A549 (cell line): ENCODE results near the gene SLC2A13. TPM values are rescaled to one million over a fixed set of nuclear protein-coding genes. Genes with fewer than 3 reads are reported as not detected.

Experiments
- ATAC-seq, 2 experiments: fragments of 200-7000 bp in 1 of 2; fragments of >200 bp in 1 of 2; cut with Nextera tagmentation in 1 of 2; cut with Tn5 transposase in 1 of 2; 3 replicates each; pipeline versions ENCODE4 v1.8.0 to v1.9.1; 2018 to 2020; ENCODE audit warnings: mild to moderate bottlenecking in 1 of 2, moderate library complexity in 1 of 2
- CTCF ChIA-PET: fragments of 300-600 bp; sonication (Branson Sonifier 250); formaldehyde crosslinking; extraction: SDS; loops from one replicate; lab custom pipeline; 2021; ENCODE audit warnings: antibody characterized with exemption, inconsistent platforms; lab: Yijun Ruan, JAX
- POLR2A ChIA-PET: fragments of 350-600 bp; formaldehyde crosslinking; extraction: SDS; loops from one replicate; lab custom pipeline; 2021; ENCODE audit warnings: antibody characterized with exemption, inconsistent platforms; lab: Yijun Ruan, JAX
- DNase-seq, 2 experiments: peaks; one replicate each; pipeline versions ENCODE4 v3.0.0 to v3.0.0-alpha.2; 2011 to 2016; ENCODE audit warnings: low read depth in 1 of 2, low spot score in 1 of 2
- FAIRE-seq: peaks from 2 replicates; lab custom pipeline; 2011; peaks lifted over from hg19 to GRCh38; lab: Jason Lieb, UNC
- H3K27ac ChIP-seq, 2 experiments: fragments of >200 bp; sonication (Bioruptor Twin); formaldehyde crosslinking; 3 replicates each; pipeline ENCODE4 v1.5.1; 2016 to 2017
- H3K4me1 ChIP-seq: fragments of >200 bp; sonication (Bioruptor Twin); formaldehyde crosslinking; 3 replicates; pipeline ENCODE4 v1.6.1; 2016
- H3K4me2 ChIP-seq: fragments of >200 bp; sonication (Bioruptor Twin); formaldehyde crosslinking; 3 replicates; pipeline ENCODE4 v1.6.1; 2016
- H3K4me3 ChIP-seq: fragments of >200 bp; sonication (Bioruptor Twin); formaldehyde crosslinking; 3 replicates; pipeline ENCODE4 v1.5.1; 2016
- H3K9me3 ChIP-seq: fragments of >200 bp; sonication (Bioruptor Twin); formaldehyde crosslinking; 3 replicates; pipeline ENCODE4 v1.6.1; 2016
- BHLHE40 ChIP-seq: IDR thresholded peaks from 2 replicates; pipeline ENCODE4 v1.6.1; 2012; ENCODE audit warnings: low read depth, low read length, inconsistent platforms
- CBX8 ChIP-seq: fragments of 200-600 bp; sonication (generic); IDR thresholded peaks from 2 replicates; pipeline ENCODE4 v1.6.1; 2016
- CHD2 ChIP-seq: fragments of 150-350 bp; IDR thresholded peaks from 2 replicates; pipeline ENCODE4 v1.6.1; 2014; ENCODE audit warnings: low read length; ENCODE audit not compliant: partially characterized antibody
- CHD4 ChIP-seq: fragments of 200-600 bp; sonication (generic); IDR thresholded peaks from 2 replicates; pipeline ENCODE4 v1.6.1; 2016; ENCODE audit warnings: antibody characterized with exemption, mild to moderate bottlenecking, borderline replicate concordance
- FOSL2 ChIP-seq, 2 experiments: fragments of 450-650 bp in 1 of 2; fragments of >200 bp in 1 of 2; sonication (Bioruptor Twin) in 1 of 2; formaldehyde crosslinking; IDR thresholded peaks; 2 replicates each; pipeline versions ENCODE4 v1.5.0 to v1.6.1; 2016 to 2020; ENCODE audit warnings: mild to moderate bottlenecking in 1 of 2, moderate library complexity in 1 of 2
- HOXA7 ChIP-seq: fragments of 250-450 bp; sonication (Bioruptor Pico); IDR thresholded peaks from 2 replicates; pipeline ENCODE4 v1.5.0; 2020; ENCODE audit warnings: mild to moderate bottlenecking, moderate library complexity
- JUN ChIP-seq, 2 experiments: fragments of >200 bp; sonication (Bioruptor Twin); formaldehyde crosslinking; IDR thresholded peaks; 2 replicates in 1 of 2; 3 replicates in 1 of 2; pipeline ENCODE4 v1.6.1; 2016 to 2017
- JUNB ChIP-seq: fragments of >200 bp; sonication (Bioruptor Twin); formaldehyde crosslinking; IDR thresholded peaks from 2 replicates; pipeline ENCODE4 v1.6.1; 2016
- MAFK ChIP-seq: fragments of 450-650 bp; IDR thresholded peaks from 2 replicates; pipeline ENCODE4 v1.6.1; 2014; ENCODE audit not compliant: partially characterized antibody
- MAZ ChIP-seq: fragments of 150-350 bp; IDR thresholded peaks from 2 replicates; pipeline ENCODE4 v1.6.1; 2014; ENCODE audit warnings: antibody characterized with exemption, low read depth, low read length, borderline replicate concordance
- NFE2L2 ChIP-seq: fragments of 150-350 bp; conservative IDR thresholded peaks from 2 replicates; pipeline ENCODE4 v1.6.1; 2014; ENCODE audit warnings: low read length
- PHF8 ChIP-seq: fragments of 200-600 bp; sonication (generic); IDR thresholded peaks from 2 replicates; pipeline ENCODE4 v1.6.1; 2016; ENCODE audit warnings: low read depth, mild to moderate bottlenecking, antibody characterized with exemption, moderate library complexity, borderline replicate concordance
- POLR2AphosphoS2 ChIP-seq: conservative IDR thresholded peaks from 2 replicates; pipeline ENCODE4 v1.6.1; 2012; ENCODE audit warnings: low read length, improper control_type of control experiment, inconsistent platforms
- RAD21 ChIP-seq, 2 experiments: fragments of >200 bp in 1 of 2; sonication (Bioruptor Twin) in 1 of 2; formaldehyde crosslinking in 1 of 2; IDR thresholded peaks in 1 of 2; conservative IDR thresholded peaks in 1 of 2; 2 replicates in 1 of 2; 3 replicates in 1 of 2; pipeline ENCODE4 v1.6.1; 2012 to 2018; ENCODE audit warnings: inconsistent platforms in 1 of 2
- SREBF2 ChIP-seq: fragments of 450-650 bp; IDR thresholded peaks from 2 replicates; pipeline ENCODE4 v1.6.1; 2014; ENCODE audit warnings: mild to moderate bottlenecking, moderate library complexity
- TFCP2L1 ChIP-seq: fragments of 250-450 bp; sonication (Bioruptor Pico); IDR thresholded peaks from 2 replicates; pipeline ENCODE4 v1.5.0; 2021; ENCODE audit warnings: mild to moderate bottlenecking
- TP53 ChIP-seq: fragments of 250-450 bp; sonication (Bioruptor Pico); IDR thresholded peaks from 2 replicates; pipeline ENCODE4 v1.5.0; 2021; ENCODE audit warnings: mild to moderate bottlenecking, moderate library complexity
- WGBS: methylation state at CpG from one replicate; pipeline ENCODE4 v1.1.6; 2017; ENCODE audit errors: missing lambda C conversion rate; 5-methylcytosine and 5-hydroxymethylcytosine counted together
- polyA plus RNA-seq, 4 experiments: library from polyadenylated mRNA; depleted of rRNA in 3 of 4; stranded (reverse); fragments of >200 nt; fragmentation: RNase III in 1 of 4; extraction: RNeasy Plus Mini Kit Qiagen cat#74134 plus additional on column Dnase treatment in 1 of 4; gene quantifications; 2 replicates in 3 of 4; 3 replicates in 1 of 4; pipeline ENCODE4 v1.2.3, GENCODE V29; 2011 to 2017
- TF ChIP-seq, protein P1 (sequence below): IDR thresholded peaks from 2 replicates; pipeline ENCODE4 v1.6.1; 2012
- TF ChIP-seq, protein P2 (sequence below): IDR thresholded peaks from 2 replicates; pipeline ENCODE4 v1.6.1; 2012
- TF ChIP-seq, protein P3 (sequence below): fragments of >200 bp; sonication (Bioruptor Twin); formaldehyde crosslinking; IDR thresholded peaks from 3 replicates; pipeline ENCODE4 v1.6.1; 2016
- TF ChIP-seq, protein P4 (sequence below): fragments of 250-450 bp; sonication (Bioruptor Pico); IDR thresholded peaks from 2 replicates; pipeline ENCODE4 v1.5.0; 2021; ENCODE audit warnings: mild to moderate bottlenecking, moderate library complexity, borderline replicate concordance
- TF ChIP-seq, protein P5 (sequence below): IDR thresholded peaks from 2 replicates; pipeline ENCODE4 v1.6.1; 2012; ENCODE audit warnings: low read depth, borderline replicate concordance
- TF ChIP-seq, protein P6 (sequence below): fragments of 150-350 bp; IDR thresholded peaks from 2 replicates; pipeline ENCODE4 v1.6.1; 2014; ENCODE audit warnings: low read depth, mild to moderate bottlenecking, low read length
- TF ChIP-seq, protein P7 (sequence below): fragments of 450-650 bp; IDR thresholded peaks from 2 replicates; pipeline ENCODE4 v1.6.1; 2014; ENCODE audit warnings: antibody characterized with exemption

The SLC2A13 gene
- polyA plus RNA-seq, 2 of the 4 experiments (the other 2 are of a cell fraction): 4.5 to 8.2 TPM

DNA sequence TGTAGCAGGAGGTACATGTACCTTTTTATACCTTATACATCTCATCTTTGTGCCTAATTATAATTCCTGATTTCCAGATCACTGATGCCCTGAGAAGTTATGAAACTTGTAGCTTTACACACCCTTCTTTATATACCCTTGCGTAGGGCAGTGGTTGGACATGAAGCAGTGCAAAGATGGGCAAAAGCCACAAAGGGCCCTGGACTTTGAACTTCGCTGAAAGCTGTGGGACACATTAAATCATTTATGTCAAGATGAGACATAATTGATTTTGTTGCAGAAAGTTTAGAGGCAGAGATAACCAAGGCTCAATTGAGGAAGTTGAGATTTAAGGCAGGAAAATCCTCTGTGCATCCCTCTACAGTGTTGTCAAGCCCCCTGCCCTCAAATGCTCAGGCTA, 170.0 kb downstream of the SLC2A13 start:
- no peak overlapping the region for H3K27ac ChIP-seq
- H3K4me3 ChIP-seq: no peak overlapping the region
- WGBS: 81% methylated on average over 2 of the region's 2 CpGs
- no peak for FAIRE-seq
- TF ChIP-seq NFE2L2: no peak
- TF ChIP-seq, all 56 proteins: peak for 0
- ATAC-seq (no peak), DNase-seq (no peak)
- POLR2A ChIA-PET: no interaction called here
- H3K4me1 ChIP-seq: no peaks in the 10 kb centered on the region
- CTCF ChIA-PET: interaction anchor here (0.6 kb wide), 1 partner anchor 931 kb away, joined by 3 read pairs; no protein-coding TSS in a partner anchor
- H3K9me3 ChIP-seq: no peaks in the 10 kb centered on the region
- H3K4me2 ChIP-seq: no peak overlapping the region

DNA sequence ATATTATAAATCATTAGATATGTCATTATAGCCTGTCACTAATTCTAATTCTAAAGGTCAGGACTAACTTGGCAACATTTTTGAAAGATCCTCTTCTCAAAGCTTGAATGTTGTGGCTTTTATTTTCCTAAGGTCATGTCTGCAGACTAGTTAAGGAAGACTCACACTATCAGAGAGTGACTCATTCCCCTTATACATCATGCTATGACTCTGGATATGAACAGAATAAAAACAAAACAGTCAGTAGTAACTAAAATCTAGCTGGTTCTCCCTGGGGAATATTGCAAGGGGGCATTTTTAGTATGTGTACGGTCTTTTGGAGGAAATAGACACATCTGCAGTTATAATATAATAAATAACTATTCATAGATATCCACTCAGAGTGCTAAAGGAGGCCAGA, 170.6 kb downstream of the SLC2A13 start:
- WGBS: 70% methylated on average over 1 of the region's 1 CpG
- TF ChIP-seq FOSL2 (IDR thresholded peaks at IDR 0.05): no peak
- TF ChIP-seq FOSL2 (CRISPR knock-in tag; IDR thresholded peaks at IDR 0.05): peak; percentile 27; the same call in 1 of the 2 replicates
- TF ChIP-seq, protein P1, sequence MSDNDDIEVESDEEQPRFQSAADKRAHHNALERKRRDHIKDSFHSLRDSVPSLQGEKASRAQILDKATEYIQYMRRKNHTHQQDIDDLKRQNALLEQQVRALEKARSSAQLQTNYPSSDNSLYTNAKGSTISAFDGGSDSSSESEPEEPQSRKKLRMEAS: no peak
- TF ChIP-seq, protein P2, sequence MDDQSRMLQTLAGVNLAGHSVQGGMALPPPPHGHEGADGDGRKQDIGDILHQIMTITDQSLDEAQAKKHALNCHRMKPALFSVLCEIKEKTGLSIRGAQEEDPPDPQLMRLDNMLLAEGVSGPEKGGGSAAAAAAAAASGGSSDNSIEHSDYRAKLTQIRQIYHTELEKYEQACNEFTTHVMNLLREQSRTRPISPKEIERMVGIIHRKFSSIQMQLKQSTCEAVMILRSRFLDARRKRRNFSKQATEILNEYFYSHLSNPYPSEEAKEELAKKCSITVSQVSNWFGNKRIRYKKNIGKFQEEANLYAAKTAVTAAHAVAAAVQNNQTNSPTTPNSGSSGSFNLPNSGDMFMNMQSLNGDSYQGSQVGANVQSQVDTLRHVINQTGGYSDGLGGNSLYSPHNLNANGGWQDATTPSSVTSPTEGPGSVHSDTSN: no peak
- H3K4me3 ChIP-seq: no peak overlapping the region
- ATAC-seq: no peak
- H3K9me3 ChIP-seq: no peaks in the 10 kb centered on the region
- no peak for DNase-seq
- H3K4me1 ChIP-seq: no peaks in the 10 kb centered on the region
- POLR2A ChIA-PET: no interaction called here
- no peak for FAIRE-seq
- H3K4me2 ChIP-seq: no peak overlapping the region
- CTCF ChIA-PET: interaction anchor here (0.6 kb wide), 1 partner anchor 931 kb away, joined by 3 read pairs; no protein-coding TSS in a partner anchor
- no peak overlapping the region for H3K27ac ChIP-seq

DNA sequence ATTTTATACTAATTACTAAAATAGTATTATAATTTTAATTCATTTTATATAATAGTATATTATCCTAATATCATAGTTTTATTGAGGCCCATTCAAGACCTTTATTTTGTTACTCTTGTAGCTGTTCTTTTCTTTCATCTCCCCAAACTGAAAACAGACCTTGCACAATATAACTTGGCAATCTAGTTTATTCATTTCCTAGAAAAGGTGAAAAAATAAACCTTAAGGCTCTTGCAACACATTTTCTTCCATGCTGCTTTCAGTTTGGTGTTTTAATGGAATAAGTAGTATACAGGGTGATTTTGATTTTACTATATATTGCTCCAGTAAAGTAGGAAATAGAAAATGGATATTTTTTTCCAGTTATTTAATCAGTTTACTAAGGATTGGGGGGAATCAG, 174.0 kb downstream of the SLC2A13 start:
- Histone ChIP-seq H3K9me3 (no peaks in the 10 kb centered on the region), H3K4me2 (no peak overlapping the region)
- ATAC-seq (no peak), FAIRE-seq (no peak)
- TF ChIP-seq, protein P3, sequence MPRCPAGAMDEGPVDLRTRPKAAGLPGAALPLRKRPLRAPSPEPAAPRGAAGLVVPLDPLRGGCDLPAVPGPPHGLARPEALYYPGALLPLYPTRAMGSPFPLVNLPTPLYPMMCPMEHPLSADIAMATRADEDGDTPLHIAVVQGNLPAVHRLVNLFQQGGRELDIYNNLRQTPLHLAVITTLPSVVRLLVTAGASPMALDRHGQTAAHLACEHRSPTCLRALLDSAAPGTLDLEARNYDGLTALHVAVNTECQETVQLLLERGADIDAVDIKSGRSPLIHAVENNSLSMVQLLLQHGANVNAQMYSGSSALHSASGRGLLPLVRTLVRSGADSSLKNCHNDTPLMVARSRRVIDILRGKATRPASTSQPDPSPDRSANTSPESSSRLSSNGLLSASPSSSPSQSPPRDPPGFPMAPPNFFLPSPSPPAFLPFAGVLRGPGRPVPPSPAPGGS: no peak
- TF ChIP-seq SREBF2 (no peak), PHF8 (no peak), TP53 (CRISPR knock-in tag) (no peak), NFE2L2 (no peak), JUNB (no peak), HOXA7 (CRISPR knock-in tag) (no peak)
- TF ChIP-seq, protein P4, sequence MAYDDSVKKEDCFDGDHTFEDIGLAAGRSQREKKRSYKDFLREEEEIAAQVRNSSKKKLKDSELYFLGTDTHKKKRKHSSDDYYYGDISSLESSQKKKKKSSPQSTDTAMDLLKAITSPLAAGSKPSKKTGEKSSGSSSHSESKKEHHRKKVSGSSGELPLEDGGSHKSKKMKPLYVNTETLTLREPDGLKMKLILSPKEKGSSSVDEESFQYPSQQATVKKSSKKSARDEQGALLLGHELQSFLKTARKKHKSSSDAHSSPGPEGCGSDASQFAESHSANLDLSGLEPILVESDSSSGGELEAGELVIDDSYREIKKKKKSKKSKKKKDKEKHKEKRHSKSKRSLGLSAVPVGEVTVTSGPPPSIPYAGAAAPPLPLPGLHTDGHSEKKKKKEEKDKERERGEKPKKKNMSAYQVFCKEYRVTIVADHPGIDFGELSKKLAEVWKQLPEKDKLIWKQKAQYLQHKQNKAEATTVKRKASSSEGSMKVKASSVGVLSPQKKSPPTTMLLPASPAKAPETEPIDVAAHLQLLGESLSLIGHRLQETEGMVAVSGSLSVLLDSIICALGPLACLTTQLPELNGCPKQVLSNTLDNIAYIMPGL (CRISPR knock-in tag): no peak
- TF ChIP-seq, protein P5, sequence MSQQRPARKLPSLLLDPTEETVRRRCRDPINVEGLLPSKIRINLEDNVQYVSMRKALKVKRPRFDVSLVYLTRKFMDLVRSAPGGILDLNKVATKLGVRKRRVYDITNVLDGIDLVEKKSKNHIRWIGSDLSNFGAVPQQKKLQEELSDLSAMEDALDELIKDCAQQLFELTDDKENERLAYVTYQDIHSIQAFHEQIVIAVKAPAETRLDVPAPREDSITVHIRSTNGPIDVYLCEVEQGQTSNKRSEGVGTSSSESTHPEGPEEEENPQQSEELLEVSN: no peak
- TF ChIP-seq, all 56 proteins: peak for 0
- Histone ChIP-seq H3K4me3 (no peak overlapping the region), H3K27ac (no peak overlapping the region), H3K4me1 (no peaks in the 10 kb centered on the region)
- no peak for DNase-seq
- ChIA-PET CTCF (no interaction called here), POLR2A (no interaction called here)

DNA sequence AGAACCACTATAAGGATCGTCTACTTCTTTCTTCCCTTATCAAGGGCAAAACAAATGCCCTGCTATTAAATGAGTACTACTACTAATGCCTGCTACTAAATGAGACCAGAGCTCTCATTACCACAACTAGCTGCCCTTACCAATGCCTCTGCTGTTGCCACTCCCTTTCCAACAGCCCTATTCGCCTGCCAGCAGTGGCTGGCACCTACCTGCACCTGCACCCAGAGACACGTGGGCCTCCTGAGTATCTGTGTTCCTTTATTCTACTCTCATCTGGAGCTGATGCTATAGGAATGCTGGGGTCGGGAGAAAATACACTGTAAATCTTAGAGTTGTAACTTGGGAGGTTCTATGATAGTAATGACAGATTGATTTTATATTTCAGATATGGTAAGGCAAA, 174.7 kb downstream of the SLC2A13 start:
- no peak overlapping the region for H3K27ac ChIP-seq
- 72% methylated on average over 4 of the region's 4 CpGs for WGBS
- no peak overlapping the region for H3K4me2 ChIP-seq
- no peaks in the 10 kb centered on the region for H3K9me3 ChIP-seq
- H3K4me3 ChIP-seq: no peak overlapping the region
- FAIRE-seq: no peak
- DNase-seq: no peak
- ATAC-seq: no peak
- POLR2A ChIA-PET: no interaction called here
- CTCF ChIA-PET: no interaction called here
- H3K4me1 ChIP-seq: no peaks in the 10 kb centered on the region
- no peak for TF ChIP-seq MAFK
- TF ChIP-seq, protein P6, sequence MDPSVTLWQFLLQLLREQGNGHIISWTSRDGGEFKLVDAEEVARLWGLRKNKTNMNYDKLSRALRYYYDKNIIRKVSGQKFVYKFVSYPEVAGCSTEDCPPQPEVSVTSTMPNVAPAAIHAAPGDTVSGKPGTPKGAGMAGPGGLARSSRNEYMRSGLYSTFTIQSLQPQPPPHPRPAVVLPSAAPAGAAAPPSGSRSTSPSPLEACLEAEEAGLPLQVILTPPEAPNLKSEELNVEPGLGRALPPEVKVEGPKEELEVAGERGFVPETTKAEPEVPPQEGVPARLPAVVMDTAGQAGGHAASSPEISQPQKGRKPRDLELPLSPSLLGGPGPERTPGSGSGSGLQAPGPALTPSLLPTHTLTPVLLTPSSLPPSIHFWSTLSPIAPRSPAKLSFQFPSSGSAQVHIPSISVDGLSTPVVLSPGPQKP: no peak
- TF ChIP-seq BHLHE40: no peak
- TF ChIP-seq TFCP2L1 (CRISPR knock-in tag): no peak
- TF ChIP-seq, protein P7, sequence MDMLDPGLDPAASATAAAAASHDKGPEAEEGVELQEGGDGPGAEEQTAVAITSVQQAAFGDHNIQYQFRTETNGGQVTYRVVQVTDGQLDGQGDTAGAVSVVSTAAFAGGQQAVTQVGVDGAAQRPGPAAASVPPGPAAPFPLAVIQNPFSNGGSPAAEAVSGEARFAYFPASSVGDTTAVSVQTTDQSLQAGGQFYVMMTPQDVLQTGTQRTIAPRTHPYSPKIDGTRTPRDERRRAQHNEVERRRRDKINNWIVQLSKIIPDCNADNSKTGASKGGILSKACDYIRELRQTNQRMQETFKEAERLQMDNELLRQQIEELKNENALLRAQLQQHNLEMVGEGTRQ: no peak
- TF ChIP-seq MAZ: no peak
- TF ChIP-seq POLR2AphosphoS2: no peak
- no peak for TF ChIP-seq JUN (IDR thresholded peaks at IDR 0.05)
- TF ChIP-seq CHD4: no peak
- no peak for TF ChIP-seq RAD21 (conservative IDR thresholded peaks at IDR 0.05 in 1 of 2, IDR thresholded peaks at IDR 0.05 in 1 of 2)
- TF ChIP-seq CBX8: no peak
- no peak for TF ChIP-seq CHD2
